NCI-H510A (cell line): ENCODE data around the gene FOXL1.

Source experiments
- DNase-seq: peaks from one replicate; lab custom pipeline; 2025; lab: John Stamatoyannopoulos, UW

Gene FOXL1

DNA sequence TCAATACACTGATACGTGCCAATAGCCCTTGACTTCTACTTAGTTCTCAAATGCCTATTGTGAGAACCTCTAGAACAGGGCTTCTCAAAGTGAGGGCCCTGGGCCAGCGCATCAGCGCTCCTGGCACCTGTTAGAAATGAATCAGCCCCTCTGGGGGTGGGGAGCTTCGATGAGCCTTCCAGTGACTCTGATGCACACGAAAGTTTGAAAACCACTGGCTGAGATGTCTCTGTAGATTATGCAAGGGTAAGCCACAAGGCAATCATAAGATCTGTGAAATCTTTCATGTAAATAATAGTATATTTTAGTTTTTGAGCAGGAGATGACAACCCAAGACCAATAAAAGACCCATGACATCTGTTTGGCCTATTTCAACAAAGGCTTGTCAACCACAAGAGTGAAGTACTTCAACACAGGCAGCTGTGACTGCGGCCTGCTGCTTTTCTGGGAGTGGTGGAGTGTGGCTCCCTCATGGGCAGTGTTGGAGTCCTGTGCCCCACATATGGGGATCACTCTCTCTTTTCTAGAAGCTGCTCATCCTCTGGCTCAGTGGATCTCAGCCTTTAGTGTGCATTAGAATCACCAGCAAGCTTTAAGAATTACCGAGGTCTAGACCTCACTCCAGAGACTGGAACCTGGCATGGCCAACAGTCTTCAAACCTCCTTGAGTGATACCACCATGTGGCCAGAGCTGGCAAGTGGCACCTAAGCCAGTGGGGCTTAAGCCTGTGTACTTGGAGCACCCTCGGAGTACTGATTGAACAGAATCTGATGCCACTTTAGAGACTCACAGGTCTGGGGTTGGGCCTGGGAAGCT is 29.1 kb upstream of the FOXL1 start:
- DNase-seq = no peak

DNA sequence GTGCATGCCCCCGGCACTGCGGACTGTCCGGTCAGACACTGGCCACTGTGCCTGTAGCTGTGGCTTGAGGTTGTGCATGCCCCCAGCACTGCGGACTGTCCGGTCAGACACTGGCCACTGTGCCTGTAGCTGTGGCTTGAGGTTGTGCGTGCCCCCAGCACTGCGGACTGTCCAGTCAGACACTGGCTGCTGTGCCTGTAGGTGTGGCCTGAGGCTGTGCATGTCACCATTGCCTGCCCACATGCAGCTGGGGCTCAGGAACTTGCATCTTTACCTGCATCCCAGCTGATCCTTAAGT is 28.5 kb upstream of the FOXL1 start:
- no peak for DNase-seq

DNA sequence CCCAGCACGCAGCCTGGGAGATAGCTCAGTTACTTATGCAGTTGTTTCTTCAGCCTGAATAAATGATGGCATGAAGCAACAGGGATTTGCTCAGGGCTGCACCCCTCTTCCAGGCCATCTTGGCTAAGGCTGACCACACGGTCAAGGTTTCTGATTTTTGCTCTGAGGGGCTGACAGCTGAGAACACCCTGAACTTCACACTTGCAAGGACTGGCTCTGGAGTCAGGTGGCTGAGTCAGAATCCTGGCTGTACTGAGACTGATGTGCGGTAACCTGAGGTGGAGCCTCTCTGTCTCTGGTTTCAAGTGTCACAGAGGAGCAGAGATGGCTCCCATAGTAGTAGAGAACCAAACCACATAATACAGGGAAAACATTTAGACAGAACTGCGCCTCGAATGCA is 28.1 kb upstream of the FOXL1 start:
- DNase-seq = no peak

DNA sequence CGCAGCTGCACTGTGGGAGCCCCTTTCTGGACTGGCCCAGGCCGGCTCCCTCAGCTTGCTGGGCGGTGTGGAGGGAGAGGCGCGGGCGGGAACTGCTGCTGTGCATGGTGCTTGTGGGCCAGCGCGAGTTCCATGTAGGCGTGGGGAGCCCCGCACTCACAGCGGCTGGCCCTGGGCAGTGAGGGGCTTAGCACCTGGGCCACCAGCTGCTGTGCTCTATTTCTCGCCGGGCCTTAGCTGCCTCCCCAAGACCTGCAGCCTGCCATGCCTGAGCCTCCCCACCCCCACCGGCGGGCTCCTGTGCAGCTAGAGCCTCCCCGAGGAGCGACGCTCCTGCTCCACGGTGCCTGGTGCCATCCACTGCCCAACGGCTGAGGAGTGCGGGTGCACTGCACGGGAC is 25.0 kb upstream of the FOXL1 start:
- no peak for DNase-seq

- DNase-seq = no peak
Measured at GRCh38 chr16:86554599-86554916, 23.8 kb upstream of the FOXL1 start.

- DNase-seq = peak; percentile 56
Measured at GRCh38 chr16:86554917-86555703, 23.2 kb upstream of the FOXL1 start, which contains the start of gene MTHFSD. TSS of gene MTHFSD (minus strand) at chr16:86555235. CDS start at chr16:86555184, 51 bp downstream.

DNA sequence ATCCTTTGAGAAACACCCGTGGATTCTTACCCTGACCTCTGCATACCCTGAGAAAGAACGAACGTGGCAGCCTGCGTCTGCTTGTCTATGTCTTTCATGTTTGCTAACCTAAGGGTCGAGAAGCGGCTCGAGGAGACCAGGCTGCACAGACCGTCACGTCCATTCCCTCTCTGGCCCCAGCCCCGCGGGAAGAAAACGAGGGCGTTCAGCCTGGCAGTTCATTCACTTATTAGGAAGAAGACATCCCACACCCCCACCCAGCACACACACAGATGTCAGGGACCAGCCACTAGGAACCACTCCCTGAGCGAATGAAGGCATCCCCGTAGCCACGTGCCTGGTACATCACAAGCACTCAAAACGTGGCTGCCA is 22.7 kb upstream of the FOXL1 start:
- DNase-seq = no peak

DNA sequence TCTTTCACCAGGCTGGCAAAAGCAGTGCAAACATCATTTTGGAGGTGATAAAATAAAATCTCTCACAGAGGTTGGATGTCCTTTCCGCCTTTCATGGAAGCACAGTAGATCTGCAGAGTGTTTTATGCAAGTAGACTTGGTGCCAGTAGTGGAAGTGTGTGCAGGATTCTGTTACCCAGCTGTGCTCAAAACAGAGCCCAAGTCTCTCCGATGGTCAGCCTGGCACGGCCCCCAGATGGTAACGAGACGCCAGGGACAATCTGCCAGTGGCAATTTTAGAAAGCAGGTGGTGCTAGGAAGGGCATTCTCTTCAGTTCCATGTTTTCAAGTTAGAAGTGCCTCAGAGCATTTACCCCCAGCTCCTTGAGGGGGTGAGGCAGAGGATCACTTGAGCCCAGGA is 21.8 kb upstream of the FOXL1 start:
- no peak for DNase-seq

GRCh38 chr16:86557587-86557986 is 20.8 kb upstream of the FOXL1 start:
- DNase-seq = no peak

GRCh38 chr16:86558355-86559193 is 19.8 kb upstream of the FOXL1 start:
- DNase-seq = no peak

DNA sequence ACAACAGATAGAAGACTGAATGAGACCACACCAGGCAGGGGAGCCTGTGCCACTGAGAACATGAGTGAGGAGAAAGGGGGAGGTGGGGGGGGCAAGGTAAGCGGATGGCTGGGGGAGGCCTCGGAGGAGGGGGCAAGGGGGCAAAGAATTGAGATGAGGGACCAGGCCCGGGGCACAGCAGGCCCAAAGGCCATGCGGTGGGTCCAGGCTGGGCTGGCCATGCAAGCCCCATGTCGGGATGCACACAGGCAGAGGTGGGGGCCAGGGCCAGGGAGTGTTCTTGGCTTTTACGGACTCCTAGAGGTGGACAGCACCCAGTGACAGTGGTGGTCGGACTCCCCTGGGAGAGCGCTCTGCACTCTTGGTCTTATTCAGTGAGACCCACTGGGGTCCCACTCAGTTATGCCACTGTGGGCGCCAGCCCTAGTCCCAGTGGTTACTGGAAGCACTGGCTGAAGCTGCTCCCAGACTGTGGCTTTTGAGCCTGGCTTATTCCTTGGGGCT is 18.5 kb upstream of the FOXL1 start:
- DNase-seq = no peak

DNA sequence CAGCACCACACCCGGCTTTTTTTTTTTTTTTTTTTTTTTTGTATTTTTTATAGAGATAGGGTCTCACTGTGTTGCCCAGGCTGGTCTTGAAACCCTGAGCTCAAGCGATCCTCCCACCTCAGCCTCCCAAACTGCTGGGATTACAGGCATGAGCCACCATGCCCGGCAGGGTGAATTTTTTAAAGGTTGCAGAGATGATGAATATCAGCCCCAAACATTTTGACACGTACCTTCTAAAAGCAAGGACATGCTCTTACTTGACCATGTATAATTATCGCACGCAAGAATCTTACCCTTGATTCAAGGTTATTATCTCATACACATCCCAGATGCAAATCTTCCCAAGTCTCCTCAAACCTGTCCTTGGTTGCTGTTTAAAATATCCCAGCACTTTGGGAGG is 16.0 kb upstream of the FOXL1 start:
- DNase-seq = no peak

GRCh38 chr16:86563469-86564345 is 14.6 kb upstream of the FOXL1 start:
- peak; percentile 67 for DNase-seq

DNA sequence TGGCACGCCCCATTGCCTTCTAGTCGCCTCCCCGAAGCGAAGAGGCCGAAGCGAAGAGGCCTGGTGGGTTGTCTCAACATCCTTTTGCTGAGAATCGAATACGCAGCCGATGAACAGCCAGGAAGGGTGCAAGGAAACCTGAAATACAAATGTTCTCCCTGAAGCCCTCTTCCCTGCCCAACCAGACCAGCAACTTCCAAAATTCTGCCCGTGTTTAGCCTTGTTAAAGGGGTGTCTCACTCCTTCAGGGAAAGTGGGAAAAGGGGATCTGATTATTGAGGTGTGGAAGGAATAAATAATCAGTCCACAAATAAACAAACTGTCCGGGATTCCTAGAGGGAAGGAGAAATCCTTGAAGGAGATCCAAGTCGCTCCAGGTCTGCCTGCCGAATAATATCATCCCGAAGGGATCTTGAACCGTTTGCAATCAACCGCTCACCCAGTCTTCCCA is 13.1 kb upstream of the FOXL1 start:
- DNase-seq = no peak

DNA sequence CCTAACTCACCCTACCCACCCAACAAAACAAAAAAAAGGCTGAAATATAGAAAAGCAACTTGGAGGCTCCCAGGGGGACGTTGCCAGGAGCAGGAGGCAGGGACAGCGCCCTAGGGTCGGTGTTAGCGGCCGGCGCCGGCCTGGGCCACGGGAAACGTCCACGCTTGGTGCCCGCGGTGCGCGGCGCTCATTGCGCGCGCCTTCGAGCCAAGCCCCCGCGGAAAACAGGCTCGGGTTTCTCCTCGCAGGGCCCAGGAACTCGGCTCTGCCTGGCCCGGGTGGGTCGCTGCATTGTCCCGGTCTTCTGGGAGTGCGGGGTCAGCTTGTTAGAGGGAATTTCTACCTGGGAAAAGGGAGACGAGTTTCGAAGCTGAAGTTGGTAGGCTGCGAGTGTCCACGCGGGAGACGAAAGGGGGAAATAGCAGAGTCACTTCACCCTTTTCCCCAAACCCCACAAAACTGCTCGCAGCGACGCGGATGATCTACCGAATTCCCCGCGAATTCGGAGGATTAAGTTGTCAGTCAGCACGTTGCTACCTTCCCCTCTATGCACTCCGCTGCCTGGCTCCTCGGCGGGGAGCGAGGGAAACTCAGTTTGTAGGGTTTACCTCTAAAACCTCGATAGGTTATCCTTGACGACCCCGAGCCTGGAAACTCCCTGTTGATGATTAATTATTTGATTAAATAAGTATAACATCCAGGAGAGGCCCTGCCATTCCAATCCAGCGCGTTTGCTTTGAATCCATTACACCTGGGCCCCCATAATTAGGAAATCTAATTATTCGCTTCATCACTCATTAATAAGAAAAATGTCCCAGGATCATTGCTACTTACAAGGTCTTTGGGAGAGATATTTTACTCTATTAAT is 12.5 kb upstream of the FOXL1 start:
- DNase-seq = no peak

GRCh38 chr16:86566601-86566965 is 11.8 kb upstream of the FOXL1 start, which contains the start of gene FOXC2:
TSS of gene FOXC2 (plus strand) at chr16:86566829. CDS start at chr16:86567336, 507 bp downstream.
- no peak for DNase-seq

DNA sequence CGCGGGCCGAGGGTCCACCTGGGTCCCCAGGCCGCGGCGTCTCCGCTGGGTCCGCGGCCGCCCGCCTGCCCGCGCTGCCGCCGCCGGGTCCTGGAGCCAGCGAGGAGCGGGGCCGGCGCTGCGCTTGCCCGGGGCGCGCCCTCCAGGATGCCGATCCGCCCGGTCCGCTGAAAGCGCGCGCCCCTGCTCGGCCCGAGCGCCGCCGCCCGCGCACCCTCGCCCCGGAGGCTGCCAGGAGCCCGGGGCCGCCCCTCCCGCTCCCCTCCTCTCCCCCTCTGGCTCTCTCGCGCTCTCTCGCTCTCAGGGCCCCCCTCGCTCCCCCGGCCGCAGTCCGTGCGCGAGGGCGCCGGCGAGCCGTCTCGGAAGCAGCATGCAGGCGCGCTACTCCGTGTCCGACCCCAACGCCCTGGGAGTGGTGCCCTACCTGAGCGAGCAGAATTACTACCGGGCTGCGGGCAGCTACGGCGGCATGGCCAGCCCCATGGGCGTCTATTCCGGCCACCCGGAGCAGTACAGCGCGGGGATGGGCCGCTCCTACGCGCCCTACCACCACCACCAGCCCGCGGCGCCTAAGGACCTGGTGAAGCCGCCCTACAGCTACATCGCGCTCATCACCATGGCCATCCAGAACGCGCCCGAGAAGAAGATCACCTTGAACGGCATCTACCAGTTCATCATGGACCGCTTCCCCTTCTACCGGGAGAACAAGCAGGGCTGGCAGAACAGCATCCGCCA is 11.2 kb upstream of the FOXL1 start:
- no peak for DNase-seq

DNA sequence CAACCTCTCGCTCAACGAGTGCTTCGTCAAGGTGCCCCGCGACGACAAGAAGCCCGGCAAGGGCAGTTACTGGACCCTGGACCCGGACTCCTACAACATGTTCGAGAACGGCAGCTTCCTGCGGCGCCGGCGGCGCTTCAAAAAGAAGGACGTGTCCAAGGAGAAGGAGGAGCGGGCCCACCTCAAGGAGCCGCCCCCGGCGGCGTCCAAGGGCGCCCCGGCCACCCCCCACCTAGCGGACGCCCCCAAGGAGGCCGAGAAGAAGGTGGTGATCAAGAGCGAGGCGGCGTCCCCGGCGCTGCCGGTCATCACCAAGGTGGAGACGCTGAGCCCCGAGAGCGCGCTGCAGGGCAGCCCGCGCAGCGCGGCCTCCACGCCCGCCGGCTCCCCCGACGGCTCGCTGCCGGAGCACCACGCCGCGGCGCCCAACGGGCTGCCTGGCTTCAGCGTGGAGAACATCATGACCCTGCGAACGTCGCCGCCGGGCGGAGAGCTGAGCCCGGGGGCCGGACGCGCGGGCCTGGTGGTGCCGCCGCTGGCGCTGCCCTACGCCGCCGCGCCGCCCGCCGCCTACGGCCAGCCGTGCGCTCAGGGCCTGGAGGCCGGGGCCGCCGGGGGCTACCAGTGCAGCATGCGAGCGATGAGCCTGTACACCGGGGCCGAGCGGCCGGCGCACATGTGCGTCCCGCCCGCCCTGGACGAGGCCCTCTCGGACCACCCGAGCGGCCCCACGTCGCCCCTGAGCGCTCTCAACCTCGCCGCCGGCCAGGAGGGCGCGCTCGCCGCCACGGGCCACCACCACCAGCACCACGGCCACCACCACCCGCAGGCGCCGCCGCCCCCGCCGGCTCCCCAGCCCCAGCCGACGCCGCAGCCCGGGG is 10.4 kb upstream of the FOXL1 start:
- no peak for DNase-seq
